Stomach smooth muscle (tissue), 2 donors: ENCODE data around the gene IRF4.

Experiments
- H3K27ac ChIP-seq: one replicate; pipeline ENCODE4 v1.7.0; 2013; ENCODE audit warnings: mild to moderate bottlenecking, low read length, inconsistent platforms
- H3K27me3 ChIP-seq, 2 donors: one replicate each; pipeline ENCODE4 v1.7.0; 2013; ENCODE audit warnings: low read length in 2 of 2; ENCODE audit not compliant: insufficient read depth in 2 of 2, control insufficient read depth in 1 of 2
- H3K36me3 ChIP-seq, 2 donors: one replicate each; pipeline ENCODE4 v1.7.0; 2013; ENCODE audit warnings: low read length in 2 of 2; ENCODE audit not compliant: control insufficient read depth in 2 of 2, insufficient read depth in 2 of 2
- H3K4me1 ChIP-seq: one replicate; pipeline ENCODE4 v1.7.0; 2013; ENCODE audit warnings: low read length; ENCODE audit not compliant: control insufficient read depth, insufficient read depth
- H3K4me3 ChIP-seq, 2 donors: one replicate each; pipeline ENCODE4 v1.7.0; 2013; ENCODE audit warnings: low read length in 2 of 2
- H3K9ac ChIP-seq, 2 donors: one replicate each; pipeline ENCODE4 v1.7.0; 2013; ENCODE audit warnings: low read length in 2 of 2, mild to moderate bottlenecking in 1 of 2
- H3K9me3 ChIP-seq, 2 donors: one replicate each; pipeline ENCODE4 v1.7.0; 2013; ENCODE audit warnings: low read length in 2 of 2; ENCODE audit not compliant: control insufficient read depth in 2 of 2
- donor health status: healthy.
- donor health status: Pancreatic carcinoma.

The IRF4 gene

DNA sequence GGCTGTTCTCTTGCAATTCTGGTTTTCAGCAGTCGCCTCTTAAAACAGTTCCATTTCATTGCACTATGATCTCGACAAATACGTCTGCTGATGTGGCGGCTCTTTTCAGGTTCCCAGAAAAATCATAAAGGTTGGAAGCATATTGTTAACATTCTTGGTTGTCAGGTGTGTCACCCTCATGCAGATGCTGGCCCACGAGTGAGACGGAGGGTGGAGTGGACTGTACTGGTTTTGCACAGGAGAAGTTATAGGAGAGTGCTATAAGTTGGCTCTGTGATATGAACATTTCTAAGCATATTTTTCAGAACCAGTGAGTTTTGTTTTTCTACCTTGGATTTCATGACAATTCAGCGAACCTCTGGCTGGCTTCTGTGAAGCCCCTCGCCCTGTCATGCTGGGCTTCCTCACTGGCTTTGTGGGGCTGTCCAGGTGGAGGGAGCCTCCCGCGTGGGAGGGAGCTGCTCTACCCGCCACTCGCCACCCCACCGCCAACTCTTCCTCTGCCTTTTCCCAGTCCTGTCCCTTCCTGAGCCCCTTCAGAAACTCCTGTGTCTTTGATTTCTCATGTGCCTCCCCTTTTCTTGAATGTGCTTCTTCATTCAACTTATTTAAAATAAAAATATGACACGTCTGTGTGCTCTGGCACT is 10.6 kb downstream of the IRF4 start:
- Histone ChIP-seq H3K36me3 (no peaks in the 10 kb centered on the region), H3K9ac (no peak overlapping the region), H3K4me3 (no peak overlapping the region), H3K9me3 (no peaks in the 10 kb centered on the region), H3K27me3 (peaks cover 0 to 9% of the 10 kb centered on the region in 2 donors), H3K27ac (no peak overlapping the region), H3K4me1 (no peaks in the 10 kb centered on the region)

DNA sequence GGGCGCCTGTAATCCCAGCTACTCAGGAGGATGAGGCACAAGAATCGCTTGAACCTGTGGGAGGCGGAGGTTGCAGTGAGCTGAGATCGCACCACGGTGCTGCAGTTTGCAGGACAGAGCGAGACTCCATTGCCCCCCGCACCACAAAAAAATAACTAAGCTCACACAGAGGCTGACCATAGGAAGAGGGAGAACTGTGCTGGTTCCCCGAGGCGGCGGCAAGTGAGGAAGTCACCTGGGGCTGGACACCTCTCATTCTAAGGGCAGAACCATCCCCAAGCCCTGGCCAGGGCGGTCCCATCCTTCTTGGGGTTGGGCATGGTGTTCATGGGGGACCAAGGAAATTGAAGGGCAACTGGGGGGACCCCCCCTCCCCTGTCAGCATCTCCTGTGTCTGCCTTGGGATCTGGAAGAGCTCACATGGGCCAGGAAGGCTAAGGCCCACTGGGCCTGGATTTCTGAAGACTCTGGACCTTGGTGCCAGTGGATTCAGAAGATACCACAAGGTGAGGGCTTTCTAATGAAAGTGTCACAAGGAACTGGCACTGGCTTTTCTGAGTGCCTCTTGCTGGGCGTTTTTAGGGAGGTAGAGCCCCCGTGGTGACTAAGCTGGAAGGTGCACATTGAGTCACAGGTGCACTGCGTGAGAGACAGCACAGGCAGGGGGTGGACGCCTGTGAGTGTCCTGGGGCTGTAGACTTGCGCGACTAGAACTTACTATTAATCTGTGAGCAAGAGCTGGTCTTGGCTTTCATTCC is 11.5 kb downstream of the IRF4 start:
- Histone ChIP-seq H3K27me3 (peaks cover 0 to 8% of the 10 kb centered on the region in 2 donors), H3K9me3 (no peaks in the 10 kb centered on the region), H3K4me3 (no peak overlapping the region), H3K27ac (no peak overlapping the region), H3K4me1 (no peaks in the 10 kb centered on the region), H3K9ac (no peak overlapping the region), H3K36me3 (no peaks in the 10 kb centered on the region)

DNA sequence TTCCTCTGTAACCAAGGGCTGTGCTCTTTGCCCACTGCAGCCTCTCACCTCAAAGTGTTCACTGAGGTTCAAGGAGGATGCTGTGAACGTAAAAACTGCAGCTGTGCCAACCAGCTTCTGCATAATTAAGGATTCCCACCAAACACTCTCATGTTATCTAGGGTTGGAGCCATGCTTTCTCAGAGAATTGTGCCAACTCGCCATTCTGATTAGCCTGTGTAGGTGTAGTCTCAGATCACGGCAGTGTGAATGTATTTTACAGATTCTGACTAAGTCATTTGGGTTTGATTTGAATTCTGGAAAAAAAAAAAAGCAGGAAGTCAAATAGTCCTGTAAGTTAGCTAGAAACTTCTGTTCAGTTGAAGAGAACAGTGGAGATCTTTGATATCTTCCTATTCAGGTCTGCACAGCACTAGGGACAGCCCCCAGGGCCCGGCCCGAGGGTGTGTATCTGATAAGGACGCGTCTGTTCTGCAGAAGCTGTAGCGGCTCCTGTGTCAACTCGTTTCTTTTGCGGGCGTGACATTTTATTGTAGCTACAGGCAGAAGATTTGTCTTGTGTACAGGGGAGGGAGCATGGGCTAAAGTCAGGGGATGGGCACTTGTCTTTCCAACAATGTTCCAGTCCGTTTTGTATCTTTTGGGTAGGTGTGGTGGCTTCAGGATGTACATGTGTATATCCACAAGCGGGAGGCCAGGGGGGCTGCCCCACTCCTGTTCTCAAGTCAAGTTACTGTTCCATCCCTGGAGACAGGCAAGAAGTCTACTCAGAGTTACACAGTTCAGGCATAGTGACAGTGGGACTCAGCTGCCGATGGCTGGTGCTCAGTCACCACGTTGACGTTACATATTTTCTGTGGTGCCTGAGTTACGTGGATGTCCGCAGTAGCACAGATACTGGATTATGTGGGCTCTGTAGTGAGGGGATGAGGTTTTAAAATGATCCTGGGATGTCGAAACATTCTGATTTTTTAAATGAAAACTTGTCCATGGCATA is 12.4 kb downstream of the IRF4 start:
- H3K4me1 ChIP-seq: no peaks in the 10 kb centered on the region

DNA sequence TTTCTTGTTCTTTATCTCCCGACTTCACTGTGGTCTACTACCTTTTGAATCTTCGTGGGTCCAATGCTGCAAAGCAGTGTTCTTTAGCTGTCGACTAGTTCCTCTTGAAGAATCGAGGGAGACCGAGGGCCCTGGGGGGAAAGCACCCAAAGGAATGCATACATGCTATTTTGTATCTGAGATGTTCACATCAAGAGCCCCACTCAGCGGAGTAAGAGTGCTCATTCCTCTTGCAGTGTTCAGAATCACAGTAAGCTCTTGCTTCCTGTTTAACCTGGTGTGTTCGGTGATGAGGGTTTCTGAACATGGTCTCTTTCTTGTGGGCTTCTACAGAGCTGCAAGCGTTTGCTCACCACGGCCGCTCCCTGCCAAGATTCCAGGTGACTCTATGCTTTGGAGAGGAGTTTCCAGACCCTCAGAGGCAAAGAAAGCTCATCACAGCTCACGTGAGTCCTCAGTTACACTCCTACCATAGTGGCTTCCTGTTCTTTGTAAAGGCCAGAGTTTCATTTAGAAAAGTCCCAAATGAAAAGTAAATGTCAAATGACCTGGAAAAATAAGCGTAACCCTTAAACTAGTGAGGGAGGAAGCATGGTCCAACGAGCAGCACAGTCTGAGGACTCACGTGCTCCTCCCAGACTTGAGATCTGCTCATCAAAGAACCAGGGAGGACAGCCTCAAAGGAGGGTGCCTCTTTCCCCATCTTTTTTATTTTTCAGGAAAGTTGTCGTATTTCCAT is 13.3 kb downstream of the IRF4 start:
- Histone ChIP-seq H3K9ac (no peak overlapping the region), H3K27me3 (peaks cover 0 to 6% of the 10 kb centered on the region in 2 donors), H3K36me3 (no peaks in the 10 kb centered on the region), H3K27ac (no peak overlapping the region), H3K4me1 (no peaks in the 10 kb centered on the region), H3K9me3 (no peaks in the 10 kb centered on the region), H3K4me3 (no peak overlapping the region)

More for the DNA sequence above, 12.4 kb downstream of the IRF4 start:
- no peak overlapping the region for H3K4me3 ChIP-seq
- no peak overlapping the region for H3K9ac ChIP-seq
- H3K27ac ChIP-seq: no peak overlapping the region
- H3K27me3 ChIP-seq: peaks cover 0 to 6% of the 10 kb centered on the region in 2 donors
- H3K36me3 ChIP-seq: no peaks in the 10 kb centered on the region
- no peaks in the 10 kb centered on the region for H3K9me3 ChIP-seq

GRCh38 chr6:408148-408547 is 16.6 kb downstream of the IRF4 start:
- Histone ChIP-seq H3K9ac (no peak overlapping the region), H3K4me1 (no peaks in the 10 kb centered on the region), H3K27ac (no peak overlapping the region), H3K27me3 (peaks cover 0 to 5% of the 10 kb centered on the region in 2 donors), H3K4me3 (no peak overlapping the region), H3K36me3 (no peaks in the 10 kb centered on the region), H3K9me3 (no peaks in the 10 kb centered on the region)

DNA sequence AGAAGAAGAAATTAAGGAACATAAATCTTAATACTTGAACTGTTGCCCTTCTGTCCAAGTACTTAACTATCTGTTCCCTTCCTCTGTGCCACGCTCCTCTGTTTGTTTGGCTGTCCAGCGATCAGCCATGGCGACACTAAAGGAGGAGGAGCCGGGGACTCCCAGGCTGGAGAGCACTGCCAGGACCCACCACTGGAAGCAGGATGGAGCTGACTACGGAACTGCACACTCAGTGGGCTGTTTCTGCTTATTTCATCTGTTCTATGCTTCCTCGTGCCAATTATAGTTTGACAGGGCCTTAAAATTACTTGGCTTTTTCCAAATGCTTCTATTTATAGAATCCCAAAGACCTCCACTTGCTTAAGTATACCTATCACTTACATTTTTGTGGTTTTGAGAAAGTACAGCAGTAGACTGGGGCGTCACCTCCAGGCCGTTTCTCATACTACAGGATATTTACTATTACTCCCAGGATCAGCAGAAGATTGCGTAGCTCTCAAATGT is 17.1 kb downstream of the IRF4 start:
- Histone ChIP-seq H3K4me3 (no peak overlapping the region), H3K27ac (no peak overlapping the region), H3K4me1 (no peaks in the 10 kb centered on the region), H3K9ac (no peak overlapping the region), H3K36me3 (no peaks in the 10 kb centered on the region), H3K27me3 (peaks cover 0 to 3% of the 10 kb centered on the region in 2 donors), H3K9me3 (no peaks in the 10 kb centered on the region)

DNA sequence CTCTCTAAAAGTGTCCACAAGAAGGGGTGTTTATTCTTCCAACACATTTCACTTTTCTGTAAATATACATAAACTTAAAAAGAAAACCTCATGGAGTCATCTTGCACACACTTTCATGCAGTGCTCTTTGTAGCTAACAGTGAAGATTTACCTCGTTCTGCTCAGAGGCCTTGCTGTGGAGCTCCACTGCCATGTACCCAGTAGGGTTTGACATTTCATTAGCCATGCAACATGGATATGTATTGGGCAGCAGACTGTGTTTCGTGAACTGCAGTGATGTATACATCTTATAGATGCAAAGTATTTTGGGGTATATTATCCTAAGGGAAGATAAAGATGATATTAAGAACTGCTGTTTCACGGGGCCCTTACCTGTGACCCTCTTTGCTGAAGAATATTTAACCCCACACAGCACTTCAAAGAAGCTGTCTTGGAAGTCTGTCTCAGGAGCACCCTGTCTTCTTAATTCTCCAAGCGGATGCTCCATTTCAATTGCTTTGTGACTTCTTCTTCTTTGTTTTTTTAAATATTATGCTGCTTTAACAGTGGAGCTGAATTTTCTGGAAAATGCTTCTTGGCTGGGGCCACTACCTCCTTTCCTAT is 17.9 kb downstream of the IRF4 start:
- no peak overlapping the region for H3K27ac ChIP-seq
- H3K36me3 ChIP-seq: no peaks in the 10 kb centered on the region
- no peak overlapping the region for H3K4me3 ChIP-seq
- H3K27me3 ChIP-seq: peaks cover 0 to 3% of the 10 kb centered on the region in 2 donors
- no peak overlapping the region for H3K9ac ChIP-seq
- no peaks in the 10 kb centered on the region for H3K4me1 ChIP-seq
- peaks cover 0 to 1% of the 10 kb centered on the region in 2 donors for H3K9me3 ChIP-seq

- H3K9ac ChIP-seq: no peak overlapping the region
- H3K4me3 ChIP-seq: no peak overlapping the region
- H3K4me1 ChIP-seq: no peaks in the 10 kb centered on the region
- H3K27me3 ChIP-seq: peaks cover 0 to 3% of the 10 kb centered on the region in 2 donors
- H3K27ac ChIP-seq: no peak overlapping the region
- H3K36me3 ChIP-seq: no peaks in the 10 kb centered on the region
- peaks cover 0 to 3% of the 10 kb centered on the region in 2 donors for H3K9me3 ChIP-seq
Measured at GRCh38 chr6:410555-411395, 19.2 kb downstream of the IRF4 start.

- Histone ChIP-seq H3K4me1 (no peaks in the 10 kb centered on the region), H3K27me3 (peaks cover 0 to 3% of the 10 kb centered on the region in 2 donors), H3K36me3 (no peaks in the 10 kb centered on the region), H3K9me3 (peaks cover 0 to 3% of the 10 kb centered on the region in 2 donors), H3K27ac (no peak overlapping the region), H3K4me3 (no peak overlapping the region), H3K9ac (no peak overlapping the region)
Measured at GRCh38 chr6:411402-412145, 20.0 kb downstream of the IRF4 start.
